Measurements from ENCODE around the gene MDK. TPM values are rescaled to one million over a fixed set of nuclear protein-coding genes. Genes with fewer than 3 reads are reported as not detected.

The MDK gene
- total RNA-seq, 1 donor from 2014 or later = 93.3 TPM

DNA sequence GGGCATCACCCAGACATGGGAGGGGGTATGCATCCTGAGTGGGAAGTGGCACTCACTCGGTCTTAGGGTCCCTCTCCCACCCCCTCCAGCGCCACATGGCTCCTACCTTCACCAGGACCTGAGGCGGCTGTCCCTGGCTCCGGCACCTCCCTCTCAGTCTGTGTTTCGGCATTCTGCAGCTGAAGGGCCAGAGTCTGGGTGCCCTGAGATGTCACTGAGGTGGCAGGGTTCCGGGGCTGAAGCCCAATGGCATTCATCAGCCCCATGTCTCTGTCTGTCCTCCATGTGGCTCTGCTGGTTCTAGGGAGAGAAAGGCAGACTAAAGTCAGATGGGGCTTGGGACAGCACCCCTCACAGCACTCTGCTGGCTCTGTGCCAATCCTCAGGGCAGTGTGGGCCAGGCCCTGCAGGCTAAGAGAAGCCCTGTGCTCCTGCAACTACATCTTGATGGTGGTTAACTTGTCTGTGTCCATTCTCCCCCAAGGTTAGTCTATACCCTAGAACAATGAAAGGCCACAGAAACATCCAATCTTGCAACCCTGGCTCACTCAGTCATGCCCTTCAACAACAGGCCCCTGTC, 27.0 kb downstream of the MDK start:
- intact Hi-C loops (cut with DNase I) = no loop called here
- no peak overlapping the region for H3K27ac ChIP-seq
- TF ChIP-seq CTCF (IDR thresholded peaks at IDR 0.05) = no peak

DNA sequence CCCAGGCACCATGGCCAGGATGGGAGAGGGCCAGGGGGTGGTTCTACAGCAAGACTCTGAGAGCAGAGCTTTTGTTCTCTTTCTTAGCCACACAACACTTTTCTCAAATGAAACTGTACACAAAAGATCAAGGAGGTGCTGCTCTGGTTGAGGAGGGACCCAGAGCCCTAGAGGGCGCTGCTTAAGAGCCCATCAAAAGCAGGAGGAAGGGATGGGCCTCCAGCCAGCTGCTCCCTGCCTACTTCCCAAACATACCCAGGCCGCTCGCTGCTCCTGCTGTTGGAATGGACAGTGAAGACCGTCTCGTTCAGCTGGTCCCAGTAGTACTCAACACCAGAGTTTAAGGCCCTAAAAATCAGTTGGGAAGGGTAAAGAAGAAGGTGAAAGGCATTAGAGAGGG, 28.6 kb downstream of the MDK start:
- no peak for DNase-seq (ENCODE audit: low spot score in 2 of 2)
- Histone ChIP-seq H3K27ac (no peak overlapping the region), H3K27me3 (no peaks in the 10 kb centered on the region), H3K9me3 (no peaks in the 10 kb centered on the region), H3K4me3 (no peak overlapping the region), H3K36me3 (peaks cover 60 to 65% of the 10 kb centered on the region in 2 donors), H3K4me1 (no peaks in the 10 kb centered on the region)
- intact Hi-C loops (cut with DNase I) = no loop called here
- TF ChIP-seq CTCF (IDR thresholded peaks at IDR 0.05) = no peak

More for the DNA sequence above, 27.0 kb downstream of the MDK start:
- Histone ChIP-seq H3K4me1 (no peaks in the 10 kb centered on the region), H3K4me3 (no peak overlapping the region), H3K36me3 (peaks cover 45 to 64% of the 10 kb centered on the region in 2 donors), H3K27me3 (no peaks in the 10 kb centered on the region), H3K9me3 (no peaks in the 10 kb centered on the region)
- DNase-seq (ENCODE audit: low spot score in 2 of 2) = no peak

DNA sequence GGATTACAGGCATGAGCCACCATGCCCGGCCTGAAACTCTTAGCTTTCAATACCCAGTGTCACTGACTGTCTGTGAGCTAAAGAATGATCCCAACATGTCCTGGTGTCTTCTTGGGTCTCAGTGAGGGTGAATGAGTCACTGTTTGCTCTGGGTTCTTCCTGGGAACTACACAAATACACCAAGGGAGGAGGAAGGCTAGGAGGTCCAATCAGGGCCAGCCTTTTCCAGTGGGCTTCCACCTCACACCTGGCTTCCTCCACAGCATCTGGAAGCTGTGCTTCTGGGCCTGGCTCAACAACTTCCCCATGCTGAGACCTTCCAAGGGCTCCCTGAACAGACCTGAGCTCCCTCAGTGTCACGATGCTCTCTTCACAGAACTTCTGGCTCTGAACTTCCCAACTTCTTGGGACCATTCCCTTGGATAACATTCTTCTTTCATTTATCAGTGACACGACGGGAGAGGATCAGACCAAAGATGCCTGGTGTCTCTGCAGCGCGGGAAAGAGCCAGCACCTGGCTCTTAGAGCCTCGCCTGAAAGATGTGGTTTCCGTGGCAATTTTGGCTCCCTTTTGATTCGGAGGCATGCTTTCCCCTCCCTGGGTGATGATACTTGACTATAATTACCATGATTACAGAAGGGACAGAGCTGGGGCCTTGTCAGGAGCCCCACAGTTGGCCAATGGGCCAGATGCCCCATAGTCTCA, 32.4 kb downstream of the MDK start:
- intact Hi-C loops (cut with DNase I) = no loop called here
- Histone ChIP-seq H3K9me3 (no peaks in the 10 kb centered on the region), H3K36me3 (peaks cover 54 to 59% of the 10 kb centered on the region in 2 donors), H3K27me3 (no peaks in the 10 kb centered on the region), H3K4me3 (no peak overlapping the region), H3K27ac (no peak overlapping the region), H3K4me1 (no peaks in the 10 kb centered on the region)
- no peak for DNase-seq (ENCODE audit: low spot score in 2 of 2)
- TF ChIP-seq CTCF (IDR thresholded peaks at IDR 0.05) = no peak

- intact Hi-C loops (cut with DNase I) = no loop called here
- Histone ChIP-seq H3K27me3 (no peaks in the 10 kb centered on the region), H3K4me3 (no peak overlapping the region), H3K9me3 (no peaks in the 10 kb centered on the region), H3K27ac (no peak overlapping the region), H3K4me1 (no peaks in the 10 kb centered on the region), H3K36me3 (peaks cover 49 to 55% of the 10 kb centered on the region in 2 donors)
- no peak for DNase-seq (ENCODE audit: low spot score in 2 of 2)
- TF ChIP-seq CTCF (IDR thresholded peaks at IDR 0.05) = no peak
Measured at GRCh38 chr11:46414466-46414796, 33.0 kb downstream of the MDK start.

- Histone ChIP-seq H3K27ac (no peak overlapping the region), H3K4me1 (no peaks in the 10 kb centered on the region), H3K36me3 (peaks cover 45 to 51% of the 10 kb centered on the region in 2 donors)
Measured at GRCh38 chr11:46414879-46415278, 33.4 kb downstream of the MDK start.

More at GRCh38 chr11:46414879-46415278, 33.4 kb downstream of the MDK start:
- H3K27me3 ChIP-seq = no peaks in the 10 kb centered on the region
- TF ChIP-seq CTCF (IDR thresholded peaks at IDR 0.05) = no peak
- no peaks in the 10 kb centered on the region for H3K9me3 ChIP-seq
- peak in 1 of 2 donors; percentile 15 for DNase-seq (ENCODE audit: low spot score in 2 of 2)
- no peak overlapping the region for H3K4me3 ChIP-seq
- intact Hi-C loops (cut with DNase I) = no loop called here
